Stomach (tissue), 9 donors: ENCODE results near the gene ITPR2. TPM values are rescaled to one million over a fixed set of nuclear protein-coding genes. Genes with fewer than 3 reads are reported as not detected.
"Not testable (repeated sequence)": the region's sequence is repeated elsewhere in the genome, so short reads cannot be mapped to it uniquely, and the experiment has no call there.

Experiments used
- DNase-seq, 2 donors: peaks; one replicate each; pipeline versions ENCODE4 v3.0.0 to v3.0.0-alpha.2; 2013 to 2019
- H3K27ac ChIP-seq, 5 donors: fragments of 200-600 bp in 4 of 5; sonication (generic) in 4 of 5; one replicate each; pipeline ENCODE4 v1.5.1; 2013 to 2019; ENCODE audit warnings: mild to moderate bottlenecking in 1 of 5, moderate library complexity in 1 of 5
- H3K27me3 ChIP-seq, 3 donors: fragments of 200-600 bp; sonication (generic); one replicate each; pipeline ENCODE4 v1.5.1; 2017 to 2019; ENCODE audit warnings: mixed run types in 1 of 3
- H3K36me3 ChIP-seq, 4 donors: fragments of 200-600 bp; sonication (generic); 1 replicate in 3 of 4; 2 replicates in 1 of 4; pipeline ENCODE4 v1.5.1; 2016 to 2019
- H3K4me1 ChIP-seq, 4 donors: fragments of 200-600 bp; sonication (generic); one replicate each; pipeline ENCODE4 v1.5.1; 2016 to 2019
- H3K4me3 ChIP-seq, 4 donors: fragments of 200-600 bp; sonication (generic) in 3 of 4; one replicate each; pipeline ENCODE4 v1.5.1; 2016 to 2019; ENCODE audit warnings: mild to moderate bottlenecking in 1 of 4
- H3K9me3 ChIP-seq, 4 donors: fragments of 200-600 bp; sonication (generic); one replicate each; pipeline ENCODE4 v1.5.1; 2016 to 2019
- CTCF ChIP-seq, 7 experiments: fragments of 450-650 bp in 4 of 7; fragments of 200-600 bp in 3 of 7; sonication (generic) in 3 of 7; IDR thresholded peaks; one replicate each; pipeline ENCODE4 v1.5.1; 2016 to 2019; ENCODE audit warnings: antibody characterized with exemption in 7 of 7, control low read depth in 2 of 7, mild to moderate bottlenecking in 1 of 7
- EP300 ChIP-seq: sonication (generic); formaldehyde crosslinking; IDR thresholded peaks from one replicate; pipeline ENCODE4 v1.6.1; 2017; ENCODE audit warnings: antibody characterized with exemption
- POLR2A ChIP-seq, 4 donors: fragments of 450-650 bp; IDR thresholded peaks; one replicate each; pipeline ENCODE4 v1.6.1; 2016; ENCODE audit warnings: antibody characterized with exemption in 4 of 4, control low read depth in 2 of 4, mild to moderate bottlenecking in 1 of 4, moderate library complexity in 1 of 4
- POLR2AphosphoS5 ChIP-seq, 3 donors: sonication (generic); formaldehyde crosslinking; IDR thresholded peaks; one replicate each; pipeline ENCODE4 v1.6.1; 2016; ENCODE audit warnings: antibody characterized with exemption in 3 of 3
- WGBS, 5 donors: extraction: QIAGEN DNeasy Blood & Tissue Kit in 3 of 5; methylation state at CpG; one replicate each; pipeline versions ENCODE4 v1.1.5 to v1.1.7; 2013 to 2018; 5-methylcytosine and 5-hydroxymethylcytosine counted together
- intact Hi-C: fragments of 100-400 bp; cut with DNase I; formaldehyde crosslinking; loops from one replicate; pipeline ENCODE4 v1.15.1; 2023; ENCODE audit warnings: low total_unique reads
- polyA plus RNA-seq, 3 donors: library from polyadenylated mRNA; stranded (reverse); fragments of 200-250 nt; gene quantifications; one replicate each; pipeline ENCODE4 v1.2.3, GENCODE V29; 2013
- total RNA-seq, 5 donors: library from RNA; depleted of rRNA; stranded (reverse); fragments of >200 nt; gene quantifications; one replicate each; pipeline versions ENCODE4 v1.1.0 to v1.2.3, GENCODE V29; 2014 to 2016
- donor health status: healthy with polysubstance abuse.
- donor health status: Bipolar disorder and iron deficiency.
- donor health status: healthy.

The ITPR2 gene
- total and polyA plus RNA-seq, 8 donors: 1.4 to 172 (median 23.4) TPM

- no peak for DNase-seq
- no peaks in the 10 kb centered on the region for H3K4me1 ChIP-seq
- no peak overlapping the region for H3K4me3 ChIP-seq
- TF ChIP-seq CTCF (IDR thresholded peaks at IDR 0.05): no peak
- no peak for TF ChIP-seq POLR2AphosphoS5 (IDR thresholded peaks at IDR 0.05)
- no peak for TF ChIP-seq EP300
- no peak for TF ChIP-seq POLR2A (IDR thresholded peaks at IDR 0.05)
- H3K27ac ChIP-seq: no peak overlapping the region
- H3K36me3 ChIP-seq: peaks cover 0 to 31% (median 28%) of the 10 kb centered on the region in 4 donors
- intact Hi-C loops: no loop called here
- H3K27me3 ChIP-seq: no peaks in the 10 kb centered on the region
- 50 to 60% (median 56%) methylated on average over 4 of the region's 4 CpGs for WGBS, 5 donors
- H3K9me3 ChIP-seq: peaks cover 0 to 10% (median 8%) of the 10 kb centered on the region in 4 donors
Measured at GRCh38 chr12:26678697-26679660, 154.0 kb downstream of the ITPR2 start.

GRCh38 chr12:26671487-26671886 lies 161.5 kb downstream of the ITPR2 start:
- H3K27ac ChIP-seq, H3K4me1 ChIP-seq, H3K36me3 ChIP-seq, DNase-seq, H3K9me3 ChIP-seq, H3K4me3 ChIP-seq, intact Hi-C loops, H3K27me3 ChIP-seq: not testable (repeated sequence)
- 62 to 92% (median 69%) methylated on average over 2 to 5 of the region's 5 CpGs for WGBS, 5 donors

GRCh38 chr12:26668847-26669246 lies 164.1 kb downstream of the ITPR2 start:
- no peaks in the 10 kb centered on the region for H3K27me3 ChIP-seq
- H3K9me3 ChIP-seq: no peaks in the 10 kb centered on the region
- no peak overlapping the region for H3K4me3 ChIP-seq
- H3K36me3 ChIP-seq: peaks cover 0 to 10% (median 9%) of the 10 kb centered on the region in 4 donors
- H3K27ac ChIP-seq: no peak overlapping the region
- H3K4me1 ChIP-seq: no peaks in the 10 kb centered on the region
- WGBS, 5 donors: 81 to 95% (median 93%) methylated on average over 3 of the region's 3 CpGs
- TF ChIP-seq POLR2A (IDR thresholded peaks at IDR 0.05) (no peak), CTCF (IDR thresholded peaks at IDR 0.05) (no peak), EP300 (no peak), POLR2AphosphoS5 (IDR thresholded peaks at IDR 0.05) (no peak)
- DNase-seq: no peak
- intact Hi-C loops: no loop called here

- TF ChIP-seq CTCF (IDR thresholded peaks at IDR 0.05): no peak
- TF ChIP-seq POLR2A (IDR thresholded peaks at IDR 0.05): no peak
- no peak for TF ChIP-seq POLR2AphosphoS5 (IDR thresholded peaks at IDR 0.05)
- TF ChIP-seq EP300: no peak
Measured at GRCh38 chr12:26668230-26668629, 164.8 kb downstream of the ITPR2 start.

GRCh38 chr12:26666286-26666685 lies 166.7 kb downstream of the ITPR2 start:
- no peak for DNase-seq
- H3K4me3 ChIP-seq: no peak overlapping the region
- intact Hi-C loops: no loop called here

More at GRCh38 chr12:26668230-26668629, 164.8 kb downstream of the ITPR2 start:
- no peaks in the 10 kb centered on the region for H3K27me3 ChIP-seq
- H3K9me3 ChIP-seq: no peaks in the 10 kb centered on the region
- H3K27ac ChIP-seq: no peak overlapping the region
- H3K4me3 ChIP-seq: no peak overlapping the region
- 82 to 100% (median 88%) methylated on average over 1 of the region's 1 CpG for WGBS, 5 donors
- no peak for DNase-seq
- no peaks in the 10 kb centered on the region for H3K4me1 ChIP-seq
- peaks cover 0 to 16% (median 14%) of the 10 kb centered on the region in 4 donors for H3K36me3 ChIP-seq
- intact Hi-C loops: no loop called here

More at GRCh38 chr12:26666286-26666685, 166.7 kb downstream of the ITPR2 start:
- H3K27ac ChIP-seq: no peak overlapping the region
- 78 to 88% (median 86%) methylated on average over 5 of the region's 5 CpGs for WGBS, 5 donors
- no peaks in the 10 kb centered on the region for H3K27me3 ChIP-seq
- no peak for TF ChIP-seq POLR2A (IDR thresholded peaks at IDR 0.05)
- no peak for TF ChIP-seq POLR2AphosphoS5 (IDR thresholded peaks at IDR 0.05)
- no peak for TF ChIP-seq EP300
- TF ChIP-seq CTCF (IDR thresholded peaks at IDR 0.05): no peak
- H3K4me1 ChIP-seq: peaks cover 0 to 5% (median 0%) of the 10 kb centered on the region in 4 donors
- H3K9me3 ChIP-seq: no peaks in the 10 kb centered on the region
- peaks cover 0 to 23% (median 21%) of the 10 kb centered on the region in 4 donors for H3K36me3 ChIP-seq
